Heart left ventricle (tissue), 16 donors: ENCODE data around the gene SERPINA5. TPM values are rescaled to one million over a fixed set of nuclear protein-coding genes. Genes with fewer than 3 reads are reported as not detected.

Source experiments
- ATAC-seq, 4 donors: fragments of 200-7000 bp; cut with Tn5 transposase; one replicate each; pipeline ENCODE4 v1.9.1; 2020 to 2022; ENCODE audit warnings: moderate library complexity in 4 of 4, mild to moderate bottlenecking in 3 of 4, moderate number of reproducible peaks in 1 of 4
- DNase-seq, 5 donors: peaks; one replicate each; pipeline ENCODE4 v3.0.0-alpha.2; 2020
- H3K27ac ChIP-seq, 12 donors: fragments of 200-600 bp; sonication (generic) in 4 of 12; one replicate each; pipeline versions ENCODE4 v1.5.0 to v1.8.0; 2016 to 2022; ENCODE audit warnings: mild to moderate bottlenecking in 2 of 12
- H3K27me3 ChIP-seq, 9 donors: fragments of 200-600 bp; sonication (generic) in 2 of 9; one replicate each; pipeline versions ENCODE4 v1.5.1 to v1.8.0; 2016 to 2022; ENCODE audit warnings: mild to moderate bottlenecking in 3 of 9
- H3K36me3 ChIP-seq, 9 donors: fragments of 200-600 bp; sonication (generic) in 2 of 9; one replicate each; pipeline versions ENCODE4 v1.5.0 to v1.8.0; 2018 to 2022; ENCODE audit warnings: mild to moderate bottlenecking in 2 of 9
- H3K4me1 ChIP-seq, 12 donors: fragments of 200-600 bp; sonication (generic) in 4 of 12; one replicate each; pipeline versions ENCODE4 v1.5.0 to v1.8.0; 2016 to 2022; ENCODE audit warnings: mild to moderate bottlenecking in 3 of 12
- H3K4me3 ChIP-seq, 12 donors: fragments of 200-600 bp; sonication (generic) in 4 of 12; one replicate each; pipeline versions ENCODE4 v1.5.0 to v1.8.0; 2017 to 2022; ENCODE audit warnings: mild to moderate bottlenecking in 9 of 12, moderate library complexity in 4 of 12
- H3K9me3 ChIP-seq, 12 donors: fragments of 200-600 bp; sonication (generic) in 4 of 12; one replicate each; pipeline versions ENCODE4 v1.5.0 to v1.8.0; 2016 to 2022; ENCODE audit warnings: mild to moderate bottlenecking in 1 of 12
- POLR2A ChIP-seq, 2 donors: fragments of 450-650 bp; IDR thresholded peaks; one replicate each; pipeline ENCODE4 v1.6.1; 2017; ENCODE audit warnings: antibody characterized with exemption in 2 of 2, mild to moderate bottlenecking in 2 of 2, moderate library complexity in 2 of 2
- WGBS, 4 donors: extraction: QIAGEN DNeasy Blood & Tissue Kit in 2 of 4; methylation state at CpG; one replicate each; pipeline versions ENCODE4 v1.1.5 to v1.1.7; 2013 to 2018; 5-methylcytosine and 5-hydroxymethylcytosine counted together
- intact Hi-C, 10 donors: fragments of 100-400 bp; cut with DNase I; formaldehyde crosslinking; loops; one replicate each; pipeline versions ENCODE4 v1.11.1 to v1.14.2; 2022
- polyA plus RNA-seq, 2 donors: library from polyadenylated mRNA; stranded (reverse); fragments of 200-250 nt; gene quantifications; one replicate each; pipeline ENCODE4 v1.2.3, GENCODE V29; 2013
- total RNA-seq, 9 donors: library from RNA; depleted of rRNA in 2 of 9; stranded (reverse); fragments of >200 nt in 2 of 9; fragmentation: NEBNext Ultra II Directional in 3 of 9; extraction: Animal tissue kit (Norgen Biotek cat#: 25700) in 3 of 9; gene quantifications; one replicate each; pipeline versions ENCODE4 v1.1.0 to v1.2.4, GENCODE V29; 2016 to 2023
- TF ChIP-seq, protein P1 (sequence below), 12 donors: fragments of 200-600 bp; sonication (generic) in 4 of 12; IDR thresholded peaks; one replicate each; pipeline versions ENCODE4 v1.5.0 to v1.8.0; 2018 to 2022; ENCODE audit warnings: antibody characterized with exemption in 12 of 12, mild to moderate bottlenecking in 5 of 12
- donor health status: ischemic (EF 13 %, LVEDD 7.1; RV severe dilation, severe dysfunction).
- donor health status: healthy with polysubstance abuse.
- donor health status: DM: no; HTN: yes; CAD: no.
- donor health status: DM: no; HTN: no; CAD: no.
- donor health status: ischemic (EF 25% LVEDD 6.9; RV normal size, moderate dysfunction).
- donor health status: ischemic (EF 25% LVEDD 5.7; RV mildly dilated, moderate dysfunction).
- donor health status: healthy.
- donor health status: DM: yes; HTN: yes; CAD: no.
- donor health status: ischemic (EF 35%, LVEDD 5.7; RV mildly dilated, moderate dysfunction).
- donor health status: nonischemic (EF 11% LVEDD 7.7; RV severe dilation, severe dysfunction).
- donor health status: DM: yes; HTN: yes; CAD: no.
- donor health status: PGD.
- donor health status: ischemic (EF 29% LVEDD 5.4; RV normal size, mild dysfunction).
- donor health status: nonischemic (EF 23%, LVEDD 6.1; RV moderate dilation, normal function).

Gene SERPINA5
- total and polyA plus RNA-seq, 11 donors, result 0.54 to 4.5 (median 1.1) TPM

- ATAC-seq, result no peak
- intact Hi-C loops, result no loop called here
- Histone ChIP-seq H3K27ac (no peak overlapping the region), H3K4me3 (no peak overlapping the region), H3K36me3 (no peaks in the 10 kb centered on the region), H3K4me1 (peaks cover 0 to 19% (median 0%) of the 10 kb centered on the region in 12 donors), H3K9me3 (no peaks in the 10 kb centered on the region), H3K27me3 (no peaks in the 10 kb centered on the region)
- TF ChIP-seq, protein P1, sequence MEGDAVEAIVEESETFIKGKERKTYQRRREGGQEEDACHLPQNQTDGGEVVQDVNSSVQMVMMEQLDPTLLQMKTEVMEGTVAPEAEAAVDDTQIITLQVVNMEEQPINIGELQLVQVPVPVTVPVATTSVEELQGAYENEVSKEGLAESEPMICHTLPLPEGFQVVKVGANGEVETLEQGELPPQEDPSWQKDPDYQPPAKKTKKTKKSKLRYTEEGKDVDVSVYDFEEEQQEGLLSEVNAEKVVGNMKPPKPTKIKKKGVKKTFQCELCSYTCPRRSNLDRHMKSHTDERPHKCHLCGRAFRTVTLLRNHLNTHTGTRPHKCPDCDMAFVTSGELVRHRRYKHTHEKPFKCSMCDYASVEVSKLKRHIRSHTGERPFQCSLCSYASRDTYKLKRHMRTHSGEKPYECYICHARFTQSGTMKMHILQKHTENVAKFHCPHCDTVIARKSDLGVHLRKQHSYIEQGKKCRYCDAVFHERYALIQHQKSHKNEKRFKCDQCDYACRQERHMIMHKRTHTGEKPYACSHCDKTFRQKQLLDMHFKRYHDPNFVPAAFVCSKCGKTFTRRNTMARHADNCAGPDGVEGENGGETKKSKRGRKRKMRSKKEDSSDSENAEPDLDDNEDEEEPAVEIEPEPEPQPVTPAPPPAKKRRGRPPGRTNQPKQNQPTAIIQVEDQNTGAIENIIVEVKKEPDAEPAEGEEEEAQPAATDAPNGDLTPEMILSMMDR (IDR thresholded peaks at IDR 0.05), result no peak
- DNase-seq, result no peak
Measured at GRCh38 chr14:94591073-94591472, 9.8 kb downstream of the SERPINA5 start.

GRCh38 chr14:94591871-94592270, 10.6 kb downstream of the SERPINA5 start:
- peaks cover 0 to 23% (median 0%) of the 10 kb centered on the region in 12 donors for H3K4me1 ChIP-seq
- H3K4me3 ChIP-seq, result no peak overlapping the region
- DNase-seq (no peak), ATAC-seq (no peak)
- WGBS, 4 donors, result 83 to 91% (median 85%) methylated on average over 8 of the region's 8 CpGs
- H3K9me3 ChIP-seq, result no peaks in the 10 kb centered on the region
- no peaks in the 10 kb centered on the region for H3K36me3 ChIP-seq
- no peaks in the 10 kb centered on the region for H3K27me3 ChIP-seq
- intact Hi-C loops, result no loop called here
- TF ChIP-seq, protein P1 (IDR thresholded peaks at IDR 0.05), result no peak
- no peak for TF ChIP-seq POLR2A (IDR thresholded peaks at IDR 0.05)
- H3K27ac ChIP-seq, result no peak overlapping the region

DNA sequence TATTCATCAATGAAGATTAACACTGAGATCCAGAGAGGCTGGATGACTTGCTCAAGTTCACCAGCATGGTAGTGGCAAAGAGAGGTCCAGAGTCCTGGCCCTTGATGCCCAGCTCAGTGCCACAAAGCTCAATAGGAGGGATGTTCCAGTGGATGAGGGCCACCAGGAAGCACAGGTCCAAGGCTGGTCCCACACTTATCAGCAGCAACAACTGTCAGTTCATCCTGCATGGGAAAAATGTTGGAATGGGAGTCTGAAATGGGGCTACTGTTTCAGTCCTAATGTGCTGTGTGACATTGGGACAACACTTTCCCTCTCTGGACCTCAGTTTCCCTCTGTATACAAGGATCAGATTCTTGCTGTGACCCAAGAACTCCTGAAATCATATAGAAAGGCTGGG, 11.2 kb downstream of the SERPINA5 start:
- DNase-seq (no peak), ATAC-seq (no peak)
- H3K36me3 ChIP-seq, result no peaks in the 10 kb centered on the region
- peaks cover 0 to 23% (median 0%) of the 10 kb centered on the region in 12 donors for H3K4me1 ChIP-seq
- no peaks in the 10 kb centered on the region for H3K9me3 ChIP-seq
- no peaks in the 10 kb centered on the region for H3K27me3 ChIP-seq
- TF ChIP-seq POLR2A (IDR thresholded peaks at IDR 0.05), result no peak
- TF ChIP-seq, protein P1 (IDR thresholded peaks at IDR 0.05), result no peak
- no peak overlapping the region for H3K4me3 ChIP-seq
- no peak overlapping the region for H3K27ac ChIP-seq
- intact Hi-C loops, result no loop called here

DNA sequence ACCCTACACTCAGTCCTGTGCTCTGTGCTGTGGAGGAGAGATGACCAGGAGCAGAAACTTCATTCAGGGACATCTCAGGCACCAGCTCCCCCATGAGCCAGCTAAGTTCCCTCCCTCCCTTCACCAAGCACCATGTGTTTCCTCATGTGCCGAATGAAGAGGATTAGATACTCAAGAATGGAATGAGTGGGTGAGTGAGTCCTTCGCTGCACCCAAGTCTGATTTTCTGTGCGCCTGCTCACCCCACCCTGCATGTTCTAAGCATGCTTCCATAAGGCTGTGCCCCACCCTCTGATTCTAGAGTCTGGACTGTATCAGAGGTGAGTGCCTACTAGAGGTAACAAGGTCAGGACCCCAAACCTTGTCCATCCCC, 12.1 kb downstream of the SERPINA5 start:
- Histone ChIP-seq H3K27me3 (no peaks in the 10 kb centered on the region), H3K9me3 (no peaks in the 10 kb centered on the region), H3K4me3 (no peak overlapping the region), H3K27ac (no peak overlapping the region), H3K36me3 (no peaks in the 10 kb centered on the region), H3K4me1 (peaks cover 0 to 24% (median 0%) of the 10 kb centered on the region in 12 donors)
- TF ChIP-seq, protein P1 (IDR thresholded peaks at IDR 0.05), result no peak
- TF ChIP-seq POLR2A (IDR thresholded peaks at IDR 0.05), result no peak
- DNase-seq (no peak), ATAC-seq (no peak)
- WGBS, 4 donors, result 65 to 72% (median 70%) methylated on average over 3 of the region's 3 CpGs
- intact Hi-C loops, result no loop called here
